Adrenal gland (tissue), 12 donors: ENCODE results near the gene MAN2B2. TPM values are rescaled to one million over a fixed set of nuclear protein-coding genes. Genes with fewer than 3 reads are reported as not detected.

ENCODE experiments used
- DNase-seq, 7 donors: peaks; one replicate each; pipeline ENCODE4 v3.0.0-alpha.2; 2019 to 2020
- H3K27ac ChIP-seq, 5 donors: fragments of 200-600 bp; sonication (generic) in 4 of 5; 1 replicate in 3 of 5; 2 replicates in 2 of 5; pipeline versions ENCODE4 v1.5.1 to v1.8.0; 2016 to 2020; ENCODE audit warnings: mild to moderate bottlenecking in 1 of 5
- H3K27me3 ChIP-seq: fragments of 200-600 bp; 2 replicates; pipeline ENCODE4 v1.8.0; 2021
- H3K36me3 ChIP-seq, 2 donors: fragments of 200-600 bp; replicated peaks in 1 of 2; 1 replicate in 1 of 2; 2 replicates in 1 of 2; pipeline versions ENCODE4 v1.5.1 to v1.8.0; 2018 to 2022
- H3K4me1 ChIP-seq, 2 donors: fragments of 200-600 bp; replicated peaks in 1 of 2; 1 replicate in 1 of 2; 2 replicates in 1 of 2; pipeline versions ENCODE4 v1.5.1 to v1.8.0; 2018 to 2021
- H3K4me3 ChIP-seq, 4 donors: fragments of 200-600 bp; sonication (generic) in 3 of 4; one replicate each; pipeline ENCODE4 v1.5.1; 2016 to 2018
- H3K9me3 ChIP-seq, 3 donors: fragments of 200-600 bp; sonication (generic) in 1 of 3; replicated peaks in 1 of 3; 1 replicate in 2 of 3; 2 replicates in 1 of 3; pipeline versions ENCODE4 v1.5.1 to v1.8.0; 2016 to 2021
- POLR2A ChIP-seq, 2 donors: fragments of 450-650 bp; IDR thresholded peaks; one replicate each; pipeline ENCODE4 v1.6.1; 2017; ENCODE audit warnings: antibody characterized with exemption in 2 of 2, mild to moderate bottlenecking in 2 of 2, moderate library complexity in 1 of 2
- WGBS, 4 donors: extraction: QIAGEN DNeasy Blood & Tissue Kit in 2 of 4; methylation state at CpG; one replicate each; pipeline versions ENCODE4 v1.1.5 to v1.1.7; 2013 to 2017; 5-methylcytosine and 5-hydroxymethylcytosine counted together
- intact Hi-C, 2 donors: fragments of 100-400 bp; cut with DNase I; formaldehyde crosslinking; loops; one replicate each; pipeline versions ENCODE4 v1.14.1 to v1.15.0; 2022 to 2023
- polyA plus RNA-seq, 3 donors: library from polyadenylated mRNA; stranded (reverse); fragments of 200-250 nt in 2 of 3; fragments of 350-450 nt in 1 of 3; fragmentation: Illumina TruSeq in 1 of 3; extraction: RNeasy Lipid Tissue Mini Kit (QIAGEN cat#74804) in 1 of 3; gene quantifications; one replicate each; pipeline ENCODE4 v1.2.3, GENCODE V29; 2013 to 2014
- total RNA-seq, 9 donors: library from RNA; depleted of rRNA in 4 of 9; stranded (reverse); fragments of >200 nt in 4 of 9; fragments of 120-200 nt in 1 of 9; fragmentation: NEBNext Ultra II Directional in 1 of 9; extraction: Animal tissue kit (Norgen Biotek cat#: 25700) in 1 of 9; gene quantifications; one replicate each; pipeline versions ENCODE4 v1.1.0 to v1.2.4, GENCODE V29; 2013 to 2023
- TF ChIP-seq, protein P1 (sequence below), 6 experiments: fragments of 450-650 bp in 4 of 6; fragments of 200-600 bp in 2 of 6; sonication (generic) in 1 of 6; IDR thresholded peaks; 1 replicate in 5 of 6; 2 replicates in 1 of 6; pipeline versions ENCODE4 v1.5.1 to v1.8.0; 2016 to 2021; ENCODE audit warnings: antibody characterized with exemption in 6 of 6, mild to moderate bottlenecking in 2 of 6, moderate library complexity in 1 of 6
- donor health status: healthy with polysubstance abuse.
- donor health status: Bipolar disorder and iron deficiency.
- donor health status: DM: yes; HTN: yes; CAD: no.
- donor health status: DM: no; HTN: no; CAD: no.
- donor health status: DM: no; HTN: no; CAD: no.
- donor health status: DM: yes; HTN: yes; CAD: no.

The MAN2B2 gene
- total and polyA plus RNA-seq, 12 donors: 9.3 to 50.6 (median 27.7) TPM

DNA sequence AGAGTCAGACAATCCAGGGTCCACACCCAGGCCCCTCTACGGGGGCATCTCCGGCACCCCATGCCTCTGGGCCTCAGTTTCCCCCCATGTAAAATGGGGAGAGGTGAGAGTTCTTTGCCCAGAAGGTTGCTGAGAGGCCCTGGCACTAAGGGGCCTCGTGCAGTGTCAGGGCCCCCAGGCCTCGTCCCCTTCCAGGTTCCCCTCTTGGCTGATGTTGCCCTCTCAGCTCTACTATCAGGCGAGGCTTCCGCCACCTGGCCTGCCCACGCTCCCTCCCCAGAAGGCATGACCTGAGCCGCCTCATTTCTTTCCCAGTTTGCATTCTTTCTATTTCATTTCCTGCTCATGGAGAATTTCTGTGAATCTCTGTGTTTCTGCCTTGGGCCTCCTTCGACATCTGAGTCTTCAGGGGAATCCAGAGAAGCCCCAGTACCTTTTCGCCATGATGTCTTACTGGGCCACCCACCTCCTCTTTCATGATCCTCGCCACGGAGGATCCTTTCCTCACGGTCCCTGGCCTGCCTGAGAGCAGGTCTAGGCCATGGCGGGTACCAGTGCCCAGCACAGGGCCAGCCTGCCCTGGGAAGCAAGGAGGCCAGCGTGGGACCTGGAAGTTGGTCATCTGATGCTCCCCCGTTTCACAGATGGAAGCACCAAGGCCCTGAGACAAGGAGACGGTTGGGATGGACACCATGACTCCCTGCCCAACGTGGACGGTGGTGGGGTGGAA, 43.6 kb downstream of the MAN2B2 start:
- Histone ChIP-seq H3K9me3 (no peaks in the 10 kb centered on the region), H3K27me3 (no peaks in the 10 kb centered on the region), H3K36me3 (peaks cover 0 to 26% of the 10 kb centered on the region in 2 donors), H3K4me1 (no peaks in the 10 kb centered on the region), H3K4me3 (no peak overlapping the region), H3K27ac (no peak overlapping the region)
- intact Hi-C loops: no loop called here
- WGBS, 4 donors: 89 to 92% (median 91%) methylated on average over 18 to 19 of the region's 19 CpGs
- TF ChIP-seq, protein P1, sequence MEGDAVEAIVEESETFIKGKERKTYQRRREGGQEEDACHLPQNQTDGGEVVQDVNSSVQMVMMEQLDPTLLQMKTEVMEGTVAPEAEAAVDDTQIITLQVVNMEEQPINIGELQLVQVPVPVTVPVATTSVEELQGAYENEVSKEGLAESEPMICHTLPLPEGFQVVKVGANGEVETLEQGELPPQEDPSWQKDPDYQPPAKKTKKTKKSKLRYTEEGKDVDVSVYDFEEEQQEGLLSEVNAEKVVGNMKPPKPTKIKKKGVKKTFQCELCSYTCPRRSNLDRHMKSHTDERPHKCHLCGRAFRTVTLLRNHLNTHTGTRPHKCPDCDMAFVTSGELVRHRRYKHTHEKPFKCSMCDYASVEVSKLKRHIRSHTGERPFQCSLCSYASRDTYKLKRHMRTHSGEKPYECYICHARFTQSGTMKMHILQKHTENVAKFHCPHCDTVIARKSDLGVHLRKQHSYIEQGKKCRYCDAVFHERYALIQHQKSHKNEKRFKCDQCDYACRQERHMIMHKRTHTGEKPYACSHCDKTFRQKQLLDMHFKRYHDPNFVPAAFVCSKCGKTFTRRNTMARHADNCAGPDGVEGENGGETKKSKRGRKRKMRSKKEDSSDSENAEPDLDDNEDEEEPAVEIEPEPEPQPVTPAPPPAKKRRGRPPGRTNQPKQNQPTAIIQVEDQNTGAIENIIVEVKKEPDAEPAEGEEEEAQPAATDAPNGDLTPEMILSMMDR (IDR thresholded peaks at IDR 0.05): no peak
- TF ChIP-seq POLR2A (IDR thresholded peaks at IDR 0.05): no peak
- DNase-seq: no peak

DNA sequence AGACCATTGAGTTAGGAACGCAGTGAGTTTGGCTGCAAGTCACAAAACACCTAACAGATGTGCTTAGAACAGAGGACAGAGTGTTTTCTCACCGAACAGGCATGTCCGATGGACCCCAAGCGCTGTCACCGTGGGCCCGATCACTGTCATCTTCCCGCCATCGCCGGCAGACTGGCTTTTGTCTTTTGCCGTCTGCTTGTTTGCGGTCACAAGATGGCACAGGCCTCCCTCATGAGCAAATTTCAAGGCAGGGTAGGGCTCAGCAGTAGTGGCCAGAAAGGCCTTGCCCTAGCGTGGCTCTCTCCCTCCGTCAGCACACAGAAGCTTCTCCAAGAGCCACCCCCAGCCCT, 44.1 kb downstream of the MAN2B2 start:
- H3K27ac ChIP-seq: no peak overlapping the region

DNA sequence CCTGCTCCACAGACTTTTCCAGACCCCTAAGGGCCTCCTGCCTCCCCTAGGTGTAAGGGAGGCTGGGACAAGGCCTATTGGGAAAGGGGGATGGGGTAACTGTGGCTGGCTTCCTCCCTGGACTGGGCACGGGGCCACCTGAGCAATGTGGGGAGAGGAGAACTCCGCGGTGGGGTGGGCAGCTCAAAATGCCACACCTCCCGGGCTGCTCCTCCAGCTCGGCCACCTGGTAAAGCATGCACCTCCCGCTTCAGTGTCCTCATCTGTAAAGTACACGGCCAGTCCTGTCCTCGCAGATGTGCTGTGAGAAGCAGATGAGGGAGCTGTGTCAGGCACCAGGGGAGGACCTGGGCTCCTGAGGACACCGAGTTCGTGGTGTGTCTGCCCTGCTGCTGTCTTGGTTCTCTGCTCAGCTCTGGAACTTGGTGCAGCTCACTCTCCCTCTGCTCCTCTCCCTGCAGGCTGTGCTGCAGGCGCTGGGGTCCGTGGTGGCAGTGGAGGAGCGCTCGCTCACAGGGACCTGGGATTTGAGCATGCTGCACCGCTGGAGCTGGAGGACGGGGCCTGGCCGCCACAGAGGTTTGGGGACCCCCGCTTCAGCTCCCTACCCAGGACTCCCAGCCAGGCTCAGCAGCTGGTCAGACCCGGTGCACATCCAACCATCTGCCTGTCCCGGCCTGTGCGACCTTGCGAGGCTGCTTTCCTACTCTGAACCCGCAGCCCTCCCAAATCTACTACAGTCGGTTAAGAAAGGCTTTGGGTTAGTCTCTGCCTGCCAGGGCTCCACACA, 44.7 kb downstream of the MAN2B2 start:
- no peaks in the 10 kb centered on the region for H3K27me3 ChIP-seq
- H3K4me1 ChIP-seq: no peaks in the 10 kb centered on the region
- WGBS, 4 donors: 93 to 95% (median 94%) methylated on average over 16 to 24 of the region's 24 CpGs
- TF ChIP-seq POLR2A (IDR thresholded peaks at IDR 0.05): no peak
- TF ChIP-seq, protein P1 (IDR thresholded peaks at IDR 0.05): no peak
- H3K4me3 ChIP-seq: no peak overlapping the region
- H3K27ac ChIP-seq: no peak overlapping the region
- intact Hi-C loops: no loop called here
- peaks cover 0 to 26% of the 10 kb centered on the region in 2 donors for H3K36me3 ChIP-seq
- H3K9me3 ChIP-seq: no peaks in the 10 kb centered on the region
- no peak for DNase-seq

More for the DNA sequence above, 44.1 kb downstream of the MAN2B2 start:
- Histone ChIP-seq H3K4me1 (no peaks in the 10 kb centered on the region), H3K9me3 (no peaks in the 10 kb centered on the region), H3K27me3 (no peaks in the 10 kb centered on the region), H3K4me3 (no peak overlapping the region), H3K36me3 (peaks cover 0 to 26% of the 10 kb centered on the region in 2 donors)
- intact Hi-C loops: no loop called here
- no peak for DNase-seq
- TF ChIP-seq POLR2A (IDR thresholded peaks at IDR 0.05): no peak
- TF ChIP-seq, protein P1 (IDR thresholded peaks at IDR 0.05): no peak
- 95 to 96% (median 96%) methylated on average over 9 to 13 of the region's 13 CpGs for WGBS, 4 donors

DNA sequence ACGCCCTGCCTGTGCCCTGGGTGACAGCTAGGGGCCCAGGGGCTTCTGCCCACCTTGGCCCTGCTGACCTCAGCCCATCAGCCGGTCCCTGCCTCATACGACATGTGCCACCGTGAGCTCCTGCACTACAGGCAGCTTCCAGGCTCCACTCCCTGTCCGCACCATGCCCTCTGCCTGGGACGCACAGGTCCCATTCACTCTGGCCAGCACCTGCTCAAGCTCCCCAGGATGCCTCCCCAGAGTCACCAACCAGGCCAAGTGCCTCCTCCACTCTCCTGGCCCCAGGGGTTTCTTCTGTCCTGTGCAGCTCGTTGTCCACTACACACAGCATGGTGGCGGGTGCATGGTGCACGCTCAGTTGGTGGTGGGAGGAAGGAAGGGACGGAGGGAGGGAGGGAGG, 45.3 kb downstream of the MAN2B2 start:
- TF ChIP-seq, protein P1 (IDR thresholded peaks at IDR 0.05): no peak
- TF ChIP-seq POLR2A (IDR thresholded peaks at IDR 0.05): no peak
- H3K36me3 ChIP-seq: peaks cover 0 to 26% of the 10 kb centered on the region in 2 donors
- H3K27me3 ChIP-seq: no peaks in the 10 kb centered on the region
- no peaks in the 10 kb centered on the region for H3K9me3 ChIP-seq
- DNase-seq: no peak
- no peak overlapping the region for H3K4me3 ChIP-seq
- 95 to 96% (median 95%) methylated on average over 7 to 10 of the region's 10 CpGs for WGBS, 4 donors
- H3K4me1 ChIP-seq: no peaks in the 10 kb centered on the region
- intact Hi-C loops: no loop called here
- no peak overlapping the region for H3K27ac ChIP-seq
